Measurements from ENCODE around the gene MBOAT7.

DNA sequence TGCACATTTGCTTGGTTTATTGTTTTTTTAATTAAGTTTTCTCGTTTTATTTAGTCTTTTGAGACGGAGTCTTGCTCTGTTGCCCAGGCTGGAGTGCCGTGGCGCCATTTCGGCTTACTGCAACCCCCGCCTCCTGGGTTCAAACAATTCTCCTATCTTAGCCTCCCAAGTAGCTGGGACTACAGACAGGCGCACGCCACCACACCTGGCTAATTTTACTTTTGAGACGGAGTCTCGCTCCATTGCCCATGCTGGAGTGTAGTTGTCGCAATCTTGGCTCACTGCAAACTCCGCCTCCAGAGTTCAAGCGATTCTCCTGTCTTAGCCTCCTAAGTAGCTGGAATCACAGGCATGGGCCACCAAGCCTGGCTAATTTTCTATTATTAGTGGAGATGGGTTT lies 12.6 kb upstream of the MBOAT7 start:
- TF ChIP-seq, protein P1, sequence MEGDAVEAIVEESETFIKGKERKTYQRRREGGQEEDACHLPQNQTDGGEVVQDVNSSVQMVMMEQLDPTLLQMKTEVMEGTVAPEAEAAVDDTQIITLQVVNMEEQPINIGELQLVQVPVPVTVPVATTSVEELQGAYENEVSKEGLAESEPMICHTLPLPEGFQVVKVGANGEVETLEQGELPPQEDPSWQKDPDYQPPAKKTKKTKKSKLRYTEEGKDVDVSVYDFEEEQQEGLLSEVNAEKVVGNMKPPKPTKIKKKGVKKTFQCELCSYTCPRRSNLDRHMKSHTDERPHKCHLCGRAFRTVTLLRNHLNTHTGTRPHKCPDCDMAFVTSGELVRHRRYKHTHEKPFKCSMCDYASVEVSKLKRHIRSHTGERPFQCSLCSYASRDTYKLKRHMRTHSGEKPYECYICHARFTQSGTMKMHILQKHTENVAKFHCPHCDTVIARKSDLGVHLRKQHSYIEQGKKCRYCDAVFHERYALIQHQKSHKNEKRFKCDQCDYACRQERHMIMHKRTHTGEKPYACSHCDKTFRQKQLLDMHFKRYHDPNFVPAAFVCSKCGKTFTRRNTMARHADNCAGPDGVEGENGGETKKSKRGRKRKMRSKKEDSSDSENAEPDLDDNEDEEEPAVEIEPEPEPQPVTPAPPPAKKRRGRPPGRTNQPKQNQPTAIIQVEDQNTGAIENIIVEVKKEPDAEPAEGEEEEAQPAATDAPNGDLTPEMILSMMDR (optimal IDR thresholded peaks at IDR 0.05 in 1 of 3, IDR thresholded peaks at IDR 0.05 in 1 of 3, conservative IDR thresholded peaks at IDR 0.05 in 1 of 3; ENCODE audit: extremely low read depth in 1 of 3, insufficient read depth in 2 of 3, low read length in 3 of 3), result no peak
- no peak for TF ChIP-seq EZH2 (IDR thresholded peaks at IDR 0.05; ENCODE audit: low read length)

Data from keratinocyte (primary cell).